Measurements from ENCODE around the gene SPECC1. TPM values are rescaled to one million over a fixed set of nuclear protein-coding genes. Genes with fewer than 3 reads are reported as not detected.

The SPECC1 gene
- total and polyA plus RNA-seq, 2 experiments from 2014 or later, result 1.3 to 1.5 TPM

GRCh38 chr17:20264996-20265395 is 255.8 kb downstream of the SPECC1 start:
- Histone ChIP-seq H3K79me2 (ENCODE audit: insufficient read depth) (no peaks in the 10 kb centered on the region), H3K9me2 (ENCODE audit: insufficient read depth) (no peaks in the 10 kb centered on the region), H3K4me1 (ENCODE audit: insufficient read depth) (no peaks in the 10 kb centered on the region), H3K9ac (no peak overlapping the region), H2AFZ (no peak overlapping the region), H3F3A (ENCODE audit: insufficient read depth) (no peaks in the 10 kb centered on the region), H3K27ac (no peak overlapping the region), H4K20me1 (ENCODE audit: insufficient read depth) (no peaks in the 10 kb centered on the region), H3K36me3 (ENCODE audit: low read depth) (no peaks in the 10 kb centered on the region), H3K4me2 (ENCODE audit: unreplicated experiment) (no peak overlapping the region), H3K27me3 (replicated peaks; ENCODE audit: insufficient read depth) (no peaks in the 10 kb centered on the region), H3K4me3 (no peak overlapping the region), H3K9me3 (ENCODE audit: low read depth) (no peaks in the 10 kb centered on the region)
- TF ChIP-seq EZH2 (IDR thresholded peaks at IDR 0.05; ENCODE audit: insufficient read depth, poor library complexity, severe bottlenecking) (no peak), EZH2phosphoT487 (IDR thresholded peaks at IDR 0.05; ENCODE audit: insufficient read depth, low read depth) (no peak)
- no peak for DNase-seq
- in situ Hi-C loops (cut with MboI), result no loop called here
- WGBS, 2 experiments (ENCODE audit: low coverage in 1 of 2, low lambda C conversion rate in 2 of 2, missing lambda C conversion rate in 2 of 2), result 74 to 81% methylated on average over 6 of the region's 6 CpGs

DNA sequence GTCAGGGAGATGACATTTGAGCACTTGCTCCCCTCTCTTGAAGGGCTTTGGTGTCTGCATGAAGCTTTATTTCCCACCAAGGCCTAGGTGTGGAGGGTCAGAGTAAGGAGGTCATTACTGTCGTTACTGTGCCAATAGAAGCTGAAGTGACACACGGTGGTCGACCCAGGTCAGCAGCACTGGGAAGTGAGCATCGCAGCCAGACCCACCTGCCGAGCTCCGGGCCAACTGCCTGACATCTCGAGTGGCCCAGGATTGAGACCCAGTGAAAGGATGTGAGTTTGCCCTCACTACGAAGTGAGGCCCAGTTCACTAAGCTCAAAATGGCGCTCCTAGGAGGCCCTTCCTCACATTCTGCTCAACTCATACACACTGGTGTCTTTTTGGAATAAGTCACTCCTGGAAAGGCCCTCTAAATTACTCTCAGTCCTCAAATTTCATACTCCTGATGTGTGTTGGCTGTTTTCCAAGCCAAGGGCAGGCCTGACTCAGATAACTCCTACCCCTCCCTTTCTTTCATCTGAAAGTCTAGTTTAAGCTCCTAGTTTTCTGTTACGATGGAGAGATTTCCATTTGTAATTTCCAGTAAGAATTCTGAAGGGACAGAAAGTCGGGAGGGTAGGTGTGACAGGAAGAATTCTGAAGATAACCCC is 257.8 kb downstream of the SPECC1 start:
- H3K79me2 ChIP-seq (ENCODE audit: insufficient read depth), result no peaks in the 10 kb centered on the region
- H3K4me3 ChIP-seq, result no peak overlapping the region
- WGBS, 2 experiments (ENCODE audit: low coverage in 1 of 2, low lambda C conversion rate in 2 of 2, missing lambda C conversion rate in 2 of 2), result 85 to 86% methylated on average over 11 of the region's 11 CpGs
- H3K4me2 ChIP-seq (ENCODE audit: unreplicated experiment), result no peak overlapping the region
- no peaks in the 10 kb centered on the region for H3K9me2 ChIP-seq (ENCODE audit: insufficient read depth)
- H3K9me3 ChIP-seq (ENCODE audit: low read depth), result no peaks in the 10 kb centered on the region
- H3K9ac ChIP-seq, result no peak overlapping the region
- H3K4me1 ChIP-seq (ENCODE audit: insufficient read depth), result no peaks in the 10 kb centered on the region
- no peaks in the 10 kb centered on the region for H3F3A ChIP-seq (ENCODE audit: insufficient read depth)
- H3K27ac ChIP-seq, result no peak overlapping the region
- no peaks in the 10 kb centered on the region for H4K20me1 ChIP-seq (ENCODE audit: insufficient read depth)
- in situ Hi-C loops (cut with MboI), result no loop called here
- H2AFZ ChIP-seq, result no peak overlapping the region
- DNase-seq, result peak; percentile 56
- TF ChIP-seq EZH2phosphoT487 (IDR thresholded peaks at IDR 0.05; ENCODE audit: insufficient read depth, low read depth), result no peak
- no peak for TF ChIP-seq EZH2 (IDR thresholded peaks at IDR 0.05; ENCODE audit: insufficient read depth, poor library complexity, severe bottlenecking)
- no peaks in the 10 kb centered on the region for H3K27me3 ChIP-seq (replicated peaks; ENCODE audit: insufficient read depth)
- H3K36me3 ChIP-seq (ENCODE audit: low read depth), result no peaks in the 10 kb centered on the region

DNA sequence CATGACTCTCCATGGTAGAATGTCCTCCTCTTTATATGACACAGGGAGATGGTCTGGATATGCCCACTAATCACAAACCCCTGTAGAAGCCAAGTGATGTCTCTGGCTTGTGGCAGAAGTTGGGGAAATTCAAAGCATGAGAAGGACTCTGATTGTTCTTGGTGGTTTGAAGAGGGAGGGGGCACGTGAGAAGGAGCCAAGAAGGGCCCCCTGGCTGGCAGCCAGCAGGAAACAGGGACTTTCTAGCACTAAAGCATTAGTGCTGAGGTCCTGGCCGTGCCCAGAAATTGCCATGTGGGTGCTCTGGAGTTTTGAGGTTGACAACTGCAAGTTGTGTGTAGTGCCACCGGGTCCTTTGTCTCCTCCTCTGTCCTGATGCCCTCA is 258.3 kb downstream of the SPECC1 start:
- TF ChIP-seq EZH2phosphoT487 (IDR thresholded peaks at IDR 0.05; ENCODE audit: insufficient read depth, low read depth) (no peak), EZH2 (IDR thresholded peaks at IDR 0.05; ENCODE audit: insufficient read depth, poor library complexity, severe bottlenecking) (no peak)
- in situ Hi-C loops (cut with MboI), result no loop called here
- WGBS, 2 experiments (ENCODE audit: low coverage in 1 of 2, low lambda C conversion rate in 2 of 2, missing lambda C conversion rate in 2 of 2), result 31% methylated on average over 3 of the region's 3 CpGs
- H3K79me2 ChIP-seq (ENCODE audit: insufficient read depth), result no peaks in the 10 kb centered on the region
- no peaks in the 10 kb centered on the region for H3K4me1 ChIP-seq (ENCODE audit: insufficient read depth)
- H4K20me1 ChIP-seq (ENCODE audit: insufficient read depth), result no peaks in the 10 kb centered on the region
- no peaks in the 10 kb centered on the region for H3F3A ChIP-seq (ENCODE audit: insufficient read depth)
- no peak for DNase-seq
- H3K4me3 ChIP-seq, result no peak overlapping the region
- H3K9ac ChIP-seq, result no peak overlapping the region
- H2AFZ ChIP-seq, result no peak overlapping the region
- no peaks in the 10 kb centered on the region for H3K27me3 ChIP-seq (replicated peaks; ENCODE audit: insufficient read depth)
- no peak overlapping the region for H3K4me2 ChIP-seq (ENCODE audit: unreplicated experiment)
- no peaks in the 10 kb centered on the region for H3K9me2 ChIP-seq (ENCODE audit: insufficient read depth)
- no peaks in the 10 kb centered on the region for H3K9me3 ChIP-seq (ENCODE audit: low read depth)
- no peaks in the 10 kb centered on the region for H3K36me3 ChIP-seq (ENCODE audit: low read depth)
- H3K27ac ChIP-seq, result no peak overlapping the region

GRCh38 chr17:20270369-20270768 is 261.2 kb downstream of the SPECC1 start:
- Histone ChIP-seq H3K27ac (no peak overlapping the region), H3K36me3 (ENCODE audit: low read depth) (no peaks in the 10 kb centered on the region), H3K4me3 (no peak overlapping the region), H3K4me2 (ENCODE audit: unreplicated experiment) (no peak overlapping the region), H4K20me1 (ENCODE audit: insufficient read depth) (no peaks in the 10 kb centered on the region), H3K27me3 (replicated peaks; ENCODE audit: insufficient read depth) (no peaks in the 10 kb centered on the region), H3K79me2 (ENCODE audit: insufficient read depth) (no peaks in the 10 kb centered on the region), H2AFZ (no peak overlapping the region), H3K9ac (no peak overlapping the region), H3K9me2 (ENCODE audit: insufficient read depth) (no peaks in the 10 kb centered on the region), H3F3A (ENCODE audit: insufficient read depth) (no peaks in the 10 kb centered on the region), H3K4me1 (ENCODE audit: insufficient read depth) (no peaks in the 10 kb centered on the region), H3K9me3 (ENCODE audit: low read depth) (no peaks in the 10 kb centered on the region)
- 74 to 87% methylated on average over 3 of the region's 3 CpGs for WGBS, 2 experiments (ENCODE audit: low coverage in 1 of 2, low lambda C conversion rate in 2 of 2, missing lambda C conversion rate in 2 of 2)
- DNase-seq, result no peak
- TF ChIP-seq EZH2phosphoT487 (IDR thresholded peaks at IDR 0.05; ENCODE audit: insufficient read depth, low read depth) (no peak), EZH2 (IDR thresholded peaks at IDR 0.05; ENCODE audit: insufficient read depth, poor library complexity, severe bottlenecking) (no peak)
- in situ Hi-C loops (cut with MboI), result no loop called here

All from GM23248 (cell line).